Panc1 (cell line): ENCODE results near the gene CHURC1. TPM values are rescaled to one million over a fixed set of nuclear protein-coding genes. Genes with fewer than 3 reads are reported as not detected.
"Not testable (repeated sequence)": the region's sequence is repeated elsewhere in the genome, so short reads cannot be mapped to it uniquely, and the experiment has no call there.

Experiments
- ATAC-seq: fragments of 200-7000 bp; cut with Tn5 transposase; 2 replicates; pipeline ENCODE4 v1.9.1; 2020; ENCODE audit warnings: mild to moderate bottlenecking, moderate library complexity
- BruUV-seq: library from RNA; stranded (reverse); fragments of 400-500 nt; replicated peaks from 2 replicates; lab custom pipeline; 2021; lab: Mats Ljungman, UMichigan
- CTCF ChIA-PET: fragments of 300-600 bp; sonication (Branson Sonifier 250); formaldehyde crosslinking; loops from one replicate; lab custom pipeline; 2022; ENCODE audit warnings: antibody characterized with exemption; lab: Charles Lee
- POLR2A ChIA-PET: fragments of 300-600 bp; sonication (Branson Sonifier 250); formaldehyde crosslinking; loops from one replicate; lab custom pipeline; 2022; ENCODE audit warnings: antibody characterized with exemption; lab: Charles Lee
- DNase-seq: peaks from one replicate; pipeline ENCODE4 v3.0.0-alpha.2; 2010; ENCODE audit warnings: low read depth, low spot score
- H3K27ac ChIP-seq: 2 replicates; pipeline ENCODE4 v1.5.1; 2011; ENCODE audit warnings: mild to moderate bottlenecking, low read length, inconsistent platforms
- H3K27me3 ChIP-seq: fragments of 200-500 bp; sonication (Bioruptor generic); 2 replicates; pipeline ENCODE4 v1.6.0; 2014; ENCODE audit warnings: low read length, inconsistent platforms; ENCODE audit not compliant: control insufficient read depth, insufficient read depth
- H3K36me3 ChIP-seq: fragments of 200-500 bp; sonication (Bioruptor generic); 2 replicates; pipeline ENCODE4 v1.5.1; 2014; ENCODE audit warnings: inconsistent platforms, mild to moderate bottlenecking, low read length, moderate library complexity; ENCODE audit not compliant: control insufficient read depth, insufficient read depth
- H3K4me1 ChIP-seq: 2 replicates; pipeline ENCODE4 v1.5.1; 2011; ENCODE audit warnings: inconsistent platforms, mild to moderate bottlenecking, low read length, moderate library complexity; ENCODE audit not compliant: control insufficient read depth, insufficient read depth
- H3K4me3 ChIP-seq, 2 experiments: 2 replicates each; pipeline ENCODE4 v1.5.1; 2011 to 2012; ENCODE audit warnings: low read depth in 2 of 2, low read length in 2 of 2, mild to moderate bottlenecking in 2 of 2, inconsistent platforms in 1 of 2, moderate library complexity in 1 of 2
- H3K9me3 ChIP-seq: fragments of 200-500 bp; sonication (Bioruptor generic); 2 replicates; pipeline ENCODE4 v1.5.1; 2014; ENCODE audit warnings: low read depth, mild to moderate bottlenecking, inconsistent platforms, low read length, moderate library complexity; ENCODE audit not compliant: control insufficient read depth, insufficient read depth
- POLR2AphosphoS5 ChIP-seq: IDR thresholded peaks from 2 replicates; pipeline ENCODE4 v1.6.1; 2012; ENCODE audit warnings: mild to moderate bottlenecking, low read depth, low read length, moderate library complexity
- REST ChIP-seq, 2 experiments: IDR thresholded peaks; 2 replicates each; pipeline ENCODE4 v1.6.1; 2011 to 2012; ENCODE audit warnings: low read depth in 2 of 2, control low read depth in 1 of 2, low read length in 1 of 2, mild to moderate bottlenecking in 1 of 2, moderate library complexity in 1 of 2; ENCODE audit not compliant: insufficient read depth in 1 of 2
- SIN3A ChIP-seq: IDR thresholded peaks from 2 replicates; pipeline ENCODE4 v1.6.1; 2012; ENCODE audit warnings: low read depth, mild to moderate bottlenecking, low read length, moderate library complexity, borderline replicate concordance; ENCODE audit not compliant: insufficient read depth
- TCF7L2 ChIP-seq: IDR thresholded peaks from 2 replicates; pipeline ENCODE4 v1.6.1; 2011; ENCODE audit warnings: mild to moderate bottlenecking, low read depth, low read length, inconsistent platforms
- in situ Hi-C: cut with HindIII; loops from 2 replicates; pipeline ENCODE4 v1.10.0; 2016; ENCODE audit warnings: low sequenced_read_pairs, low pct_unique_long_range_greater_than_20kb
- intact Hi-C: fragments of 100-400 bp; cut with micrococcal nuclease; formaldehyde crosslinking; loops from one replicate; pipeline ENCODE4 v1.10.0; 2022; ENCODE audit not compliant: unreplicated experiment
- total RNA-seq: library from RNA; stranded (reverse); gene quantifications from one replicate; pipeline ENCODE4 v1.2.1, GENCODE V29; 2021; ENCODE audit not compliant: unreplicated experiment
- TF ChIP-seq, protein P1 (sequence below): fragments of 450-650 bp; IDR thresholded peaks from 2 replicates; pipeline ENCODE4 v1.5.1; 2017; ENCODE audit warnings: mild to moderate bottlenecking

CHURC1 gene
- total RNA-seq, 1 experiment from 2014 or later: 55.6 TPM

DNA sequence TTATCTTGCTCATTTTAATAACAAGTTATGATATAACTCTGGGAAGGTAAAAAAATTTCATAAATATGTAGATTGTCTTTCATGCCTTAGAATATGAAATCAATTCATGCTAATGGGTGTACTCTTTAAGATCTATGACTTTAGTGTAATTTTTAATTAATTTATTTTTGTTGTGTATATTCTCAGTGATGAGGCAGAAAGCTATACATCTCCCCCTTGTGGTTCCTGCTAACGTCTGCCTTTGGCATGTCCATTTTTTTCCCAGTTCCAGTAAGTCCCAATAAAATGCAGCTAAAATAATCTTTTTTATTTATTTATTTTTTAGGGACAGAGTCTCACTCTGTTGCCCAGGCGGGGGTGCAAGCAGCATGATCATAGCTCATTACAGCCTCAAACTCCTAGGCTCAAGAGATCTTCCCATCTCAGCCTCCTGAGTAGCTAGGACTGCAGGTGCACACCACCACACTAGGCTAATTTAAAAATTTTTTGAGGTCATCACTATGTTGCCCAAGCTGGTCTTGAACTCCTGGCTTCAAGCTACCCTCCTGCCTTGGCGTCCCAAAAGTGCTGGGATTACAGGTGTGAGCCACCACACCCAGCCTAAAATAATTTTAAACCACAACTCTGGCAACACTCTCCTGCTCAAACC is 3.3 kb upstream of the CHURC1 start:
- no peaks in the 10 kb centered on the region for H3K27me3 ChIP-seq
- no peak for TF ChIP-seq POLR2AphosphoS5
- TF ChIP-seq, protein P1, sequence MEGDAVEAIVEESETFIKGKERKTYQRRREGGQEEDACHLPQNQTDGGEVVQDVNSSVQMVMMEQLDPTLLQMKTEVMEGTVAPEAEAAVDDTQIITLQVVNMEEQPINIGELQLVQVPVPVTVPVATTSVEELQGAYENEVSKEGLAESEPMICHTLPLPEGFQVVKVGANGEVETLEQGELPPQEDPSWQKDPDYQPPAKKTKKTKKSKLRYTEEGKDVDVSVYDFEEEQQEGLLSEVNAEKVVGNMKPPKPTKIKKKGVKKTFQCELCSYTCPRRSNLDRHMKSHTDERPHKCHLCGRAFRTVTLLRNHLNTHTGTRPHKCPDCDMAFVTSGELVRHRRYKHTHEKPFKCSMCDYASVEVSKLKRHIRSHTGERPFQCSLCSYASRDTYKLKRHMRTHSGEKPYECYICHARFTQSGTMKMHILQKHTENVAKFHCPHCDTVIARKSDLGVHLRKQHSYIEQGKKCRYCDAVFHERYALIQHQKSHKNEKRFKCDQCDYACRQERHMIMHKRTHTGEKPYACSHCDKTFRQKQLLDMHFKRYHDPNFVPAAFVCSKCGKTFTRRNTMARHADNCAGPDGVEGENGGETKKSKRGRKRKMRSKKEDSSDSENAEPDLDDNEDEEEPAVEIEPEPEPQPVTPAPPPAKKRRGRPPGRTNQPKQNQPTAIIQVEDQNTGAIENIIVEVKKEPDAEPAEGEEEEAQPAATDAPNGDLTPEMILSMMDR: peak; percentile 77
- H3K36me3 ChIP-seq: peaks cover 5% of the 10 kb centered on the region; the same call in 1 of the 2 replicates
- ChIA-PET POLR2A (interaction anchor here (0.6 kb wide), 1 partner anchor 334 kb away, joined by 3 read pairs; no protein-coding TSS in a partner anchor), CTCF (interaction anchor here (0.6 to 1.6 kb wide), 6 partner anchors 18 to 163 kb away, joined by 3 to 10 read pairs (median 5); no protein-coding TSS in a partner anchor)
- ATAC-seq: no peak
- no peak overlapping the region for H3K4me3 ChIP-seq
- H3K4me1 ChIP-seq: peaks cover 5% of the 10 kb centered on the region; the same call in 1 of the 2 replicates
- H3K9me3 ChIP-seq: no peaks in the 10 kb centered on the region
- intact Hi-C loops: no loop called here
- in situ Hi-C loops: no loop called here
- no peak overlapping the region for H3K27ac ChIP-seq
- BruUV-seq: no TSS peak
- no peak for DNase-seq

DNA sequence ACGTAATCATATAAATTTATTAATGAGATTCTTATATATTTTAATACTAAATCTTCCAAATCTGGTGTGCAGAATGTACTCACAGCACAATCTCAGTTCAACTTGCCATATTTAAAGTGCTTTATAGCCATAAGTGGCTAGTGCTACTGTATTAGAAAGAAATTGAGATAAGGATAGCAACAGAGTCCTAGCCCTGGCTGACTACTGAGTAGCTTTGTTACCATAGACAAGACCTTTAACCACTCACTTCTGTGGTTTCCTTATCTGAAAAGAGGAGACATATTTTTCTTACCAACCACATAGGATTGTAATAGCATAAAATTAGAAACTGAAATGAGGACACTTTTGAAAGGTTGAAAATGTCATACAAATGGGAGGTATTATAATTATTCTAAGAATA is 2.0 kb upstream of the CHURC1 start:
- CTCF ChIA-PET: no interaction called here
- TF ChIP-seq SIN3A (no peak), REST (IDR thresholded peaks at IDR 0.05; ENCODE audit: insufficient read depth in 1 of 2, low read depth in 2 of 2, low read length in 1 of 2) (no peak), POLR2AphosphoS5 (no peak), TCF7L2 (no peak)
- TF ChIP-seq, protein P1: no peak
- intact Hi-C loops (no loop called here), in situ Hi-C loops (no loop called here)
- no peak overlapping the region for H3K27ac ChIP-seq
- ATAC-seq (no peak), DNase-seq (no peak)
- no peak overlapping the region for H3K4me3 ChIP-seq
- no peaks in the 10 kb centered on the region for H3K27me3 ChIP-seq
- H3K36me3 ChIP-seq: peaks cover 5% of the 10 kb centered on the region; the same call in 1 of the 2 replicates
- peaks cover 5% of the 10 kb centered on the region; the same call in 1 of the 2 replicates for H3K4me1 ChIP-seq
- H3K9me3 ChIP-seq: no peaks in the 10 kb centered on the region
- BruUV-seq: no TSS peak
- POLR2A ChIA-PET: no interaction called here

GRCh38 chr14:64913477-64913876 is 778 bp upstream of the CHURC1 start:
- DNase-seq, ATAC-seq, intact Hi-C loops, POLR2A ChIA-PET, H3K27me3 ChIP-seq, H3K36me3 ChIP-seq, H3K27ac ChIP-seq, CTCF ChIA-PET, in situ Hi-C loops, H3K9me3 ChIP-seq, BruUV-seq, H3K4me1 ChIP-seq: not testable (repeated sequence)
- H3K4me3 ChIP-seq: peak overlapping the region; percentile 90 to 92
